Activated naive CD8-positive, alpha-beta T cell (primary cell): ENCODE measurements around the gene SYF2.
"Not testable (repeated sequence)": the region's sequence is repeated elsewhere in the genome, so short reads cannot be mapped to it uniquely, and the experiment has no call there.

Source experiments
- H3K27ac Mint-ChIP-seq: one replicate; pipeline ENCODE4 v1.8.0; 2021; ENCODE audit warnings: mixed read lengths
- H3K27me3 Mint-ChIP-seq: one replicate; pipeline ENCODE4 v1.8.0; 2021; ENCODE audit warnings: mixed read lengths
- H3K36me3 Mint-ChIP-seq: one replicate; pipeline ENCODE4 v1.8.0; 2021; ENCODE audit warnings: mixed read lengths
- H3K4me1 Mint-ChIP-seq: one replicate; pipeline ENCODE4 v1.8.0; 2021; ENCODE audit warnings: low read depth, mixed read lengths
- H3K4me3 Mint-ChIP-seq: one replicate; pipeline ENCODE4 v1.8.0; 2021; ENCODE audit warnings: mild to moderate bottlenecking, mixed read lengths
- H3K9me3 Mint-ChIP-seq: one replicate; pipeline ENCODE4 v1.8.0; 2021; ENCODE audit warnings: low read depth, mixed read lengths

Gene SYF2

DNA sequence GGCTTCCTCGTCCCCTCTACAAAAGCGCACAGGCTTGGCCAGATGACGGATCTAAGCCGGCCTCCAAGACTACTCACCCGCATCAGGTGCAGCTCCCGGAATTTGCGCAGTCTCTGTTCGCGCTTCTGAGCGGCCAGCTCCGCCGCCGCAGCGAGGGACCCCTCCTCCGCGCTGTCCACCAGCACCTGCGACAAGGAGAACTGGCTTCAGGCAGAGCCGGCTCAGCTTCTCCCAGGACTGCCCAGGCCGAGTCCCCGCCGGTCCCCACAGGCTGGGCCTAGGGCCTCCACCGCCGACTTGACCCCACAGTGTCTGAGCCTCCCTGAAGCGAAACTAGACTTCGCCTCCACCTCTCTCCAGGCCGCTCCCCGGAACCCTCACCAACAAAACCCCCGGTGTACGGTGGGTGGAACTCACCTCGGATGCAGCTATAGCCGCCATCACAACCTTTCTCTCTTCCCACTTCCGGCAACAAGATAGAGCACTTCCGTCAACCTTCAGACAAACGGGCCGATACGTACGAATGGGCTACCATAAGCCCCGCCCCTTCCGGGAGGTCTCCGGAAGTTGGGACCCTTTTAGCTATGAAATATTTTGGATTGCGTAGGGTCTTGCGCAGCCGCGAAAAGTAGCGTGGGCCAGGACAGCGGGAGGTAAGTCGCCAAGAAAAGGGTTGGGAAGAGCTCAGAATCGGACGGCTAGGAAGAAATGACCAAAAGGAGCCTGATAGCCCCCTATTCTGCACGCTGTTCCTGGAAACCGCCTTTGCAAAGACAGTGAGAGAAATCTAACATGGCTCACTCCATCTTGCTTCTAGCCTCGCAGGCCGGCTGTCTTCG, at the start of gene SYF2:
Gene SYF2 (minus strand): TSS at position 476 of the 839 bp plus-strand sequence. CDS start 35 bp downstream, at position 441.
- H3K4me3 Mint-ChIP-seq: no peak within 1 kb of the TSS
- no peaks in the 10 kb centered on the region for H3K9me3 Mint-ChIP-seq

DNA sequence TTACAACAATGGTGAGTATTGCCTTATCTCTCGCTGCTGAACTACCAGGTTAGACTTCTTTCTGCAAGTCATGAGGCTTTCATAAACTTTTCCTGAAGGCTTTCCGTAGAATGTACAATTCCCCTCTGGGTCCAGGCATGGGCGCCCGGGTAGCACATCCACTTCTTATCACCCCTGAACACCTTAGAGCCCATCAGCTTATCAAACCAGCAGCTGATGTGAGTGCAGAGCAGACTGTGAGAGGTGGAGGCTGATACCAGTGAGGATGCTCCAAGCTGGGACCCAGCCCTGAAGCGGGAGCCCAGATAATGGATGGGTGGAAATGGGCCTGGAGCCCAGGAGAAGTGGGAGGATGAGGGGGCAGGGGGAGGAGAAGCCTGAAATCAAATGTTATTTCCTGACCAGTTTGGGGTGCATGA, 47.4 kb upstream of the SYF2 start:
- not testable (repeated sequence) for H3K36me3 Mint-ChIP-seq, H3K9me3 Mint-ChIP-seq, H3K4me1 Mint-ChIP-seq, H3K27ac Mint-ChIP-seq, H3K27me3 Mint-ChIP-seq, H3K4me3 Mint-ChIP-seq

More for the DNA sequence above, at the start of gene SYF2:
- H3K27me3 Mint-ChIP-seq: no peaks in the 10 kb centered on the region
- no peak within 1 kb of the TSS for H3K27ac Mint-ChIP-seq
- peaks cover 43% of the 10 kb centered on the region for H3K4me1 Mint-ChIP-seq
- H3K36me3 Mint-ChIP-seq: peaks cover 6% of the 10 kb centered on the region

DNA sequence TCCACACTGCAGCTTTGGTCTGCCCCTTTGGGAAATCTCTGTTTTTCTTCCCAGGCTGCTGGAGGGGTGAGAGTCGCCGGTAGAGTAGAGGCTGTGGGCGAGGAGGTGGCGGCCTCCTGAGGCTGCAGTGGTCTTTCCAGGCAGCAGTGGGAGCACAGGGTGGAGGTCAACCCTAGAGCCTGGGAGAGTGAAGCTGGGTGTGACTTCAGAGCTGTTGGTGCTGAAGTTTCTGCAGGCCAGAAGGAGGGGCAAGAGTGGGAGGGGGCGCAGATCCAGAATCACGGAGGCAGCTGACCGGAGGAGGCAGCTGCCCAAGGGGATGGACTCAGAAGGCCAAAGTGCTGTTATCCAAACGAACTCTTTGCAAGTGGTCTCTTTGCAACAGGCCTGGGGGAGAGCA, 46.5 kb upstream of the SYF2 start:
- H3K27ac Mint-ChIP-seq, H3K4me1 Mint-ChIP-seq, H3K4me3 Mint-ChIP-seq, H3K27me3 Mint-ChIP-seq, H3K36me3 Mint-ChIP-seq, H3K9me3 Mint-ChIP-seq: not testable (repeated sequence)

DNA sequence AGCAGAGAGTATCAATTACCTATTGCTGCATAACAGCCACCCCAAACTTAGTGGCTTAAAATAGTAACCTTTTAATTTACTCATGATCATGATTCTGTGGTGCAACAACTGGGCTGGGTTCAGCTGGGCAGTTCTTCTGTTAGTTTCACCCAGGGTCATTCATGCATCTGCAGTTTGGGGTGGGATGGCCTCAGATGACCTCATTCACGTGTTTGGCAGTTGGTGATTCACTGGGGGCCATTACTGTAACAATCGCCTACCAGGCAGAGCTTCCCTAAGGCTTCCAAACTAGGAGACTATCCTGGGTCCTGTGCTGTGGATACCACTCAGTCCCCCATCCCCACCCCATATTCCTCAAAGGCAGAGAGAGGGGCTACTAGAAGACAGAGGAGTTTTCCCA, 46.1 kb upstream of the SYF2 start:
- not testable (repeated sequence) for H3K27ac Mint-ChIP-seq, H3K36me3 Mint-ChIP-seq, H3K4me1 Mint-ChIP-seq, H3K27me3 Mint-ChIP-seq, H3K4me3 Mint-ChIP-seq, H3K9me3 Mint-ChIP-seq

DNA sequence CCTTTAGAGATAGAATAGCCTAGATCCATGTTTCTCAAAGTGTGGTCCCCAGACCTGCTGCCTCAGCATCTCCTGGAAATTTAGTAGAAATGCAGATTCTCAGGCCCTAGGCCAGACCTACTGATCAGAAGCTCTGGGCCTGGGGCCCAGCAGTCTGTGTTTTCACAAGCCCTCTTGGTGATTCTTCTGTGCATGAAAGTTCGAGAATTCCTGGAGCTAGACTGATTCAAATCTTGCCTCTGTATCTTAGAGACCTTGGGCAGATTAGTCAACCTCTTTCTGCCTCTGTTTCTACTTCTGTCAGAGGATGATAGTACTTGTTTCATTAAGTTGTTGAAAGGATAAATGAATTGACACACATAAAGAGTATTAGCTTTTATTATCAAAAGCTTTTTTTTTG, 45.0 kb upstream of the SYF2 start:
- H3K27ac Mint-ChIP-seq, H3K36me3 Mint-ChIP-seq, H3K9me3 Mint-ChIP-seq, H3K27me3 Mint-ChIP-seq, H3K4me1 Mint-ChIP-seq, H3K4me3 Mint-ChIP-seq: not testable (repeated sequence)

DNA sequence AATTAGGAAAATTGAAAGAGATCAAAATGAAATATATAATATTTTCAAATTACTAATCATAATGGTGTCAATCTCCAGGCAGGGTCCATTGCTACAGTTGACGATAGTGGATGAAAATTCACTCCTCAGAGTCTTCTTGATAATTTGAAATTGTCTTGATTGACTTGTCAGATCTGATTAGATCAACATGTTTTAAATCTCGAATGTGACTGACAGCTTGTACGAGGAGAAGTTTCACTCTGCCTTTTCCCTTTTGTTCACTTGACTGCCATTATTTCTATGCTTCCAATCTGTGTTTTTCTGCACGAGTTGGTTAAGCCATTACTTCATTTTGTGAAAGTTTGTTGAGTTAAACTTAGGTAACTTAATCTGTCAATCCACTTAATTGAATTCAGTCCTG, 43.3 kb upstream of the SYF2 start:
- not testable (repeated sequence) for H3K27me3 Mint-ChIP-seq, H3K4me3 Mint-ChIP-seq, H3K27ac Mint-ChIP-seq, H3K4me1 Mint-ChIP-seq, H3K9me3 Mint-ChIP-seq, H3K36me3 Mint-ChIP-seq

DNA sequence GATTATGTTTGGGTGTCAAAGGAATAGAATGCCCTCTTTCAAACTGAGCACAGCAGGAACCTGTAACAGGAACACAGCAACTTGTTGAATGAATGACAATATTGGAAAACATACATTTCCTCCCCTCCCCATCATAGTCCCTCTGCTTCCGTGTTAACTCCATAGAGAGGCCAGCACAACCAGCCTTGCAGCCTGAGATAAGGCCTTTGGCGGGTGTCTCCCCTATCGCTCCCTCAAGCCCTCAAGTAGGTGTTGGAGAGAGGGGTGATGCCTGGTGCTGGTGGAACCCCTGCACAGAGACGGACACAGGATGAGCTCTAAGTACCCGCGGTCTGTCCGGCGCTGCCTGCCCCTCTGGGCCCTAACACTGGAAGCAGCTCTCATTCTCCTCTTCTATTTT, 39.9 kb upstream of the SYF2 start, which contains the start of gene RHD:
Gene RHD (plus strand): TSS at position 272 of the 400 bp plus-strand sequence. CDS start 39 bp downstream, at position 311.
- not testable (repeated sequence) for H3K27ac Mint-ChIP-seq, H3K4me1 Mint-ChIP-seq, H3K27me3 Mint-ChIP-seq, H3K4me3 Mint-ChIP-seq, H3K9me3 Mint-ChIP-seq, H3K36me3 Mint-ChIP-seq

DNA sequence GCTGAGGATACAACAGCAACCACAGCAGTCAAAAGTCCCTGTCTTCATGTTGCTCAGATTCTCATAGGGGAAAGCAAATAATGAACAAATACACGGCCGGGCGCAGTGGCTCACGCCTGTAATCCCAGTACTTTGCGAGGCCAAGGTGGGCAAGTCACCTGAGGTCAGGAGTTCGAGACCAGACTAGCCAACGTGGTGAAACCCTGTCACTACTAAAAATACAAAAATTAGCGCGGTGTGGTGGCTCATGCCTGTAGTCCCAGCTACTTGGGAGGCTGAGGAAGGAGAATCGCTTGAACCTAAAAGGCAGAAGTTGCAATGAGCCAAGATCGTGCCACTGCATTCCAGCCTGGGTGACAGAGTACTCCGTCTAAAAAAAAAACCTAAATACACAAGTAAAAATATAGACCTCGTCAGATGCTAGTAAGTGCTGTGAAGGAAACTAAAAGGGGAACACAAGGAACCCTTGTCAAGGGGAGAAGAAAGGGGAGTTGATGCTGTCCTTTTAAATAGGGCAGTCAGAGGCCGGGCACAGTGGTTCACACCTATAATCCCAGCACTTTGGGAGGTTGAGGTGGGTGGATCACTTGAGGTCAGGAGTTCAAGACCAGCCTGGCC, 36.0 kb upstream of the SYF2 start:
- peak overlapping the region; percentile 89 for H3K4me3 Mint-ChIP-seq
- not testable (repeated sequence) for H3K27me3 Mint-ChIP-seq, H3K36me3 Mint-ChIP-seq, H3K9me3 Mint-ChIP-seq
- H3K4me1 Mint-ChIP-seq: peaks cover 17% of the 10 kb centered on the region
- peak overlapping the region; percentile 91 for H3K27ac Mint-ChIP-seq

DNA sequence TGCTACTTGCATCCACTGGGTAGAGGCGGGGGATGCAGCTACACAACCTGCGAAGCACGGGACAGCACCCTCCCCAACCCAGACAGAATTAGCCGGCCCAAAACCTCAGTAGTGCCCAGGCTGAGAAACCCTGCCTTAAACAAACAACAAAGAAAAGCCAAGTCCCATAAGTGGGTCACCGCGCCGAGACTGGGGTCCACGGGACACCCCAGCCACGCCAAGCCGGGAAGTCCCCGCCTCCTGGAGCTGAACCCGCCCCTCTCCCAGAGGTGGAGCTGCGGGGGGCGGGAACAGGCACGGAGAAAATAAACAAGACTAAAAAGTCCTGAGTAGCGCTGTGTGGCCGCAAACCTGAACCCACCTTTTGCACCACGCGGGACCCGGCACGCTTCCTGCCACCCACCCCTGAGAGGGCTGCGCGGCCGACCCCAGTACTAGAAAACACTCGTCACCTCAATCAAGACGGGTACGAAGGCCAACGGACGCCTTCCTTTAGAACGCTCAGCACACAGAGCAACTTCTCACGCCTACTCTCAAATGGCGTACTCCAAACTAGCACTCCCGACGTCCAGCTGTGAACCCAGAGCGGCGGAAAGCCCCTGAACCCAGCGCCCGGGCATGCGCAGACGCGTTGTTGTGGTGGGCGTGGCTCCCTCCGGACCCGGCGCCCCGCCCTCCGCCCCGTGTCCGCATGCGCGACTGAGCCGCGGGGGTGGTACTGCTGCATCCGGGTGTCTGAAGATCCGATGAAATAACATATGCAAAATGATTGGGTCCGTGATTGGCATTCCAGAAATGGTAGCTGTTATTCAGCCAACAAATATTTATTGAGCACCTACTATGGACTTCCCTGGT, 35.2 kb upstream of the SYF2 start:
- Mint-ChIP-seq H3K4me1 (peaks cover 23% of the 10 kb centered on the region), H3K27ac (peak overlapping the region; percentile 91), H3K4me3 (peak overlapping the region; percentile 89)
- not testable (repeated sequence) for H3K9me3 Mint-ChIP-seq, H3K27me3 Mint-ChIP-seq, H3K36me3 Mint-ChIP-seq

DNA sequence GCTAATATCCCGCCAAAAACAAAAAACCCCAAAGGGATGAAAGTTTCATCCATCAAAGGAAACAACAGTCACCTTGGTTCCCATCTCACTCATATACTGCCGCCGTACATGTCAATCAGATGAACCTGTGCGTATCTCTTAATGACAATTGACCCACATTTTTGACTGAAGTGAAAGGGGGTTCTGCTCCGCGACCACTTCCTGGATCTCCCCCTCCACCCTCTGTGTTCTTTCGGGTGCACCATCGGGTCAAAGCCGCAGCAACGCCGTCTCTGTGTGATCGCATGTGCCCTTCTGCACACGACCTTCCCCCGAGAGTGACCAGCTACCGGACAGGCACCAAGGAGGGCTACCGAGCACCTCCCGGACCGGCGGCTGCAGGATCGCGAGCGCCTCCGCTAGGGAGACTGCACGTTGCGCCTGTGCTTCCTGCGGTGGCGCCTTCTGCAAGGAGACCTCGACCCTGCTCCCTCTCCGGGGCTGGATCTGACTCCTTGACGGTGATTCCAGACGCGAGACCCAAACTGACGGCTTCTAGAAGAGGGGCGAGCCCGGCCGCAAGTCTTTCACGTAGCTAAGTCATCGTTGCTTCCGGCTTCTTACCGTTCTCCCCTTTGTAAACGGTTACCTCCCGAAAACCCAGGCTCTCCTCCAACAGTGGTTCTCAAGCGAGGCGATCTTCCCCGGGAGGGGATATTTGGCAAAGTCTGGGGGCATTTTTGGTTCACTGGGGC, 34.4 kb upstream of the SYF2 start:
- peak overlapping the region; percentile 88 for H3K27ac Mint-ChIP-seq
- not testable (repeated sequence) for H3K36me3 Mint-ChIP-seq, H3K9me3 Mint-ChIP-seq, H3K27me3 Mint-ChIP-seq
- H3K4me1 Mint-ChIP-seq: peaks cover 26% of the 10 kb centered on the region
- H3K4me3 Mint-ChIP-seq: peak overlapping the region; percentile 96

DNA sequence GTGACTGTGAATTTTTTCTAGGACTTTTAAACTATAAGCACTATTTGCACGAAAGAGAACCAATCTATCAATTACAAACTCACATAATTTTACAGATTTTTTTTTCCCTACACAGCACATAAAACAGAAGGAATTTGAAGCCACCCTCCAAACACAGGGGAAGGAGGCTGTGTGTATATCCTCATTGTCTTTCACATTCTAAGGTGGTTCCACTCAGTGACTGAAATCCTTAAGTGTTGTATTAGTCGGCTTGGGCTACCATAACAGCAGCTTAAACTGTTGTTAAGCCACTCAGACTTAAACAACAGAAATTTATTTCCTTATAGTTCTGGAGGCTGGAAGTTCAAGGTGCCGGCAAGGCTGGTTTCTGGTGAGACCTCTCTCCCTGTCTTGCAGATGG, 28.0 kb upstream of the SYF2 start:
- not testable (repeated sequence) for H3K4me3 Mint-ChIP-seq, H3K27me3 Mint-ChIP-seq, H3K36me3 Mint-ChIP-seq, H3K9me3 Mint-ChIP-seq
- H3K4me1 Mint-ChIP-seq: peaks cover 22% of the 10 kb centered on the region
- peak overlapping the region; percentile 34 for H3K27ac Mint-ChIP-seq

DNA sequence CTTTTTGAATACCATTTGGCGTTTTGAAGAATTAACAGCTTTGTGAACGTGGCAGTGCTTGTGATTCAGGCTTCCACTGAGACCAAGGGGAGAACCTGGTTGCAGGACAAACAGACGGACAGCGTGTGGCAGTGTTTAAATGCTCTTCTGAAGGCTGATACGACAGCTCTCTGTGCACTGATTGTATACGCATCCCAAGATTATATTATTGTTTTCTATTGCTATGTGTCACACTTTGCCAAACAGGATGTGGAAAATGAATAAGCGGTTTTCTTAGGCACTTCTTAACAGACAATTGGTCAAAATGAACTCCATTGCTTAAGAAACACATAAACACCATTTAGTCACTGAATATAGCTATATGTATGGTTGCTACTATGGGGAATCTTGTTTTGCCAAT, 27.5 kb upstream of the SYF2 start:
- Mint-ChIP-seq H3K27ac (peak overlapping the region; percentile 34), H3K4me1 (peaks cover 23% of the 10 kb centered on the region)
- H3K4me3 Mint-ChIP-seq, H3K36me3 Mint-ChIP-seq, H3K27me3 Mint-ChIP-seq, H3K9me3 Mint-ChIP-seq: not testable (repeated sequence)

DNA sequence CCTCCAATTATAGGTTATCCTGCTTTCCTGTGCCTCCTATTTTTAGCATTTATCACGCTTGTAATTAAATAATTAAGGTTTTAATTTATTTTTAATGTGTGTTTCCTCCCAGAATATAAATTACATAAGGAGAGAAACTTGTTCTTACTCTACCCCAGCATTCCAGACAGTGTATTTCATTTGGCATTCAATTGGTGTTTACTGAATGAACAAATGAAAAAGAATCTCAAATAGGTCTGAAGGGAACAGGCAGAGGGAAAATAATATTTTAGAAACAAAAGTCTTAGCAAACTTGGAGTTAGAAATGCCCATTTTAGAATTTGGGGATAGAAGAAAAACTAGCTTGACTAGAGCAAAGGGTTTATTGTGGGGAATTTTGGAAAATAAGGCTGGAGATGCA, 24.9 kb upstream of the SYF2 start:
- Mint-ChIP-seq H3K36me3 (peaks cover under 1% of the 10 kb centered on the region), H3K27me3 (no peaks in the 10 kb centered on the region), H3K4me3 (no peak overlapping the region), H3K9me3 (no peaks in the 10 kb centered on the region), H3K27ac (no peak overlapping the region), H3K4me1 (peaks cover 12% of the 10 kb centered on the region)

DNA sequence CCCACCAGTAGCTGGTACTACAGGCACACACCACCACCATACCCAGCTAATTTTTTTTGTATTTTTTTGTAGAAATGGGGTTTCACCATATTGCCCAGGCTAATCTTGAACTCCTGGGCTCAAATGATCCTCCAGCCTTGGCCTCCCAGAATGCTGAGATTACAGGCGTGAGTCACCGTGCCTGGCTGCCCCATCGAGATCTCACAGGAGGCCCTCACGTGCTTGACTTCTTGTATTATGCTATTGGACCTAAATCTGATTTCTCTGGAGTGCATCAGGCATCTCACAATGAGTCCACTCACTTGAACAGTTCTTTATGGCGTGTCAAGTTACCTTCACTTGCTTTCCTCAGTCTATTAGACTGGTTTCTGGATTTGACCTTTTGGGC, 24.3 kb upstream of the SYF2 start:
- H3K27me3 Mint-ChIP-seq: no peaks in the 10 kb centered on the region

More for the DNA sequence above, 24.3 kb upstream of the SYF2 start:
- Mint-ChIP-seq H3K9me3 (no peaks in the 10 kb centered on the region), H3K4me3 (no peak overlapping the region), H3K36me3 (no peaks in the 10 kb centered on the region), H3K4me1 (peaks cover 11% of the 10 kb centered on the region), H3K27ac (no peak overlapping the region)
